Activated CD4-positive, CD25-positive, alpha-beta regulatory T cell (primary cell): ENCODE results near the gene WNK1.
A peak's percentile ranks its signal among the peaks of the same experiment; 100 is the strongest.
"Not testable (repeated sequence)": the region's sequence is repeated elsewhere in the genome, so short reads cannot be mapped to it uniquely, and the experiment has no call there.

ENCODE experiments used
- DNase-seq, 4 experiments: peaks; one replicate each; lab custom pipeline; 2025; lab: John Stamatoyannopoulos, UW

The WNK1 gene

GRCh38 chr12:779745-780734 is 27.7 kb downstream of the WNK1 start:
- no peak for DNase-seq

GRCh38 chr12:780750-781379 is 28.5 kb downstream of the WNK1 start:
- DNase-seq: no peak

- no peak for DNase-seq
These were observed 33.3 kb downstream of the WNK1 start for GRCh38 chr12:785706-786105.

- no peak for DNase-seq
These were observed 35.9 kb downstream of the WNK1 start for GRCh38 chr12:788288-788687.

- DNase-seq: not testable (repeated sequence)
These were observed 36.4 kb downstream of the WNK1 start for GRCh38 chr12:788762-789161.

- no peak for DNase-seq
These were observed 37.6 kb downstream of the WNK1 start for GRCh38 chr12:789852-790563.

- no peak for DNase-seq
These were observed 38.2 kb downstream of the WNK1 start for GRCh38 chr12:790608-791007.

- no peak for DNase-seq
These were observed 40.7 kb downstream of the WNK1 start for GRCh38 chr12:793037-793436.

- no peak for DNase-seq
These were observed 41.3 kb downstream of the WNK1 start for GRCh38 chr12:793711-794110.

GRCh38 chr12:795305-795704 is 42.9 kb downstream of the WNK1 start:
- peak in 2 of 4 experiments; percentile 38 to 51 for DNase-seq

GRCh38 chr12:800401-800800 is 48.0 kb downstream of the WNK1 start:
- no peak for DNase-seq

- DNase-seq: no peak
These were observed 50.1 kb downstream of the WNK1 start for GRCh38 chr12:802242-803120.

GRCh38 chr12:805022-805632 is 52.7 kb downstream of the WNK1 start:
- no peak for DNase-seq

GRCh38 chr12:806200-806791 is 53.9 kb downstream of the WNK1 start:
- DNase-seq: no peak

- DNase-seq: no peak
These were observed 54.8 kb downstream of the WNK1 start for GRCh38 chr12:807041-807735.

GRCh38 chr12:810116-810515 is 57.7 kb downstream of the WNK1 start:
- DNase-seq: no peak

- no peak for DNase-seq
These were observed 58.5 kb downstream of the WNK1 start for GRCh38 chr12:810671-811415.

- no peak for DNase-seq
These were observed 60.6 kb downstream of the WNK1 start for GRCh38 chr12:812950-813349.

GRCh38 chr12:817456-817855 is 65.1 kb downstream of the WNK1 start:
- DNase-seq: not testable (repeated sequence)
